Pancreas (tissue), 10 donors: ENCODE data around the gene THOC7. TPM values are rescaled to one million over a fixed set of nuclear protein-coding genes. Genes with fewer than 3 reads are reported as not detected.

ENCODE experiments used
- ATAC-seq, 4 donors: fragments of 200-7000 bp; cut with Tn5 transposase; one replicate each; pipeline versions ENCODE4 v1.8.0 to v1.9.1; 2020; ENCODE audit warnings: mild to moderate bottlenecking in 4 of 4, moderate library complexity in 4 of 4
- DNase-seq, 6 donors: peaks; one replicate each; pipeline ENCODE4 v3.0.0-alpha.2; 2020
- FAIRE-seq: peaks from 2 replicates; lab custom pipeline; 2012; peaks lifted over from hg19 to GRCh38; lab: Jason Lieb, UNC
- H3K27ac ChIP-seq, 4 donors: fragments of 200-600 bp; sonication (generic); 1 replicate in 3 of 4; 2 replicates in 1 of 4; pipeline versions ENCODE4 v1.5.0 to v1.8.0; 2020
- H3K27me3 ChIP-seq, 4 donors: fragments of 200-600 bp; one replicate each; pipeline ENCODE4 v1.8.0; 2021
- H3K36me3 ChIP-seq, 3 donors: fragments of 200-600 bp; sonication (generic) in 1 of 3; one replicate each; pipeline versions ENCODE4 v1.5.0 to v1.8.0; 2020 to 2021
- H3K4me1 ChIP-seq, 3 donors: fragments of 200-600 bp; one replicate each; pipeline ENCODE4 v1.8.0; 2021
- H3K4me3 ChIP-seq, 4 donors: fragments of 200-600 bp; sonication (generic) in 2 of 4; one replicate each; pipeline versions ENCODE4 v1.5.0 to v1.8.0; 2020 to 2021
- H3K9me3 ChIP-seq, 4 donors: fragments of 200-600 bp; one replicate each; pipeline ENCODE4 v1.8.0; 2021
- WGBS, 2 donors: extraction: QIAGEN DNeasy Blood & Tissue Kit; methylation state at CpG; one replicate each; pipeline ENCODE4 v1.1.7; 2013; 5-methylcytosine and 5-hydroxymethylcytosine counted together
- intact Hi-C, 3 donors: fragments of 100-400 bp; cut with DNase I; formaldehyde crosslinking; loops; one replicate each; pipeline versions ENCODE4 v1.11.1 to v1.14.2; 2022
- polyA plus RNA-seq, 2 donors: library from polyadenylated mRNA; stranded (reverse); fragments of 200-250 nt; gene quantifications; one replicate each; pipeline ENCODE4 v1.2.3, GENCODE V29; 2013
- total RNA-seq, 6 donors: library from RNA; stranded (reverse); fragmentation: NEBNext Ultra II Directional in 4 of 6; extraction: Animal tissue kit (Norgen Biotek cat#: 25700) in 4 of 6; gene quantifications; one replicate each; pipeline versions ENCODE4 v1.2.1 to v1.2.4, GENCODE V29; 2021 to 2023
- TF ChIP-seq, protein P1 (sequence below), 4 donors: fragments of 200-600 bp; sonication (generic) in 3 of 4; IDR thresholded peaks; one replicate each; pipeline versions ENCODE4 v1.5.0 to v1.8.0; 2021; ENCODE audit warnings: antibody characterized with exemption in 4 of 4
- donor health status: healthy with polysubstance abuse.
- donor health status: DM: no; HTN: no; CAD: no; lungs with moderate emphysema.
- donor health status: DM: no; HTN: no; CAD: no.
- donor health status: control.
- donor health status: control.
- donor health status: Bipolar disorder and iron deficiency.
- donor health status: DM: yes; HTN: yes; CAD: no.
- donor health status: DM: no; HTN: no; CAD: no.
- donor health status: DM: no; HTN: no; CAD: no.
- donor health status: DM: yes; HTN: yes; CAD: no.

The THOC7 gene
- total and polyA plus RNA-seq, 8 donors, result 33.6 to 86.7 (median 40.9) TPM

DNA sequence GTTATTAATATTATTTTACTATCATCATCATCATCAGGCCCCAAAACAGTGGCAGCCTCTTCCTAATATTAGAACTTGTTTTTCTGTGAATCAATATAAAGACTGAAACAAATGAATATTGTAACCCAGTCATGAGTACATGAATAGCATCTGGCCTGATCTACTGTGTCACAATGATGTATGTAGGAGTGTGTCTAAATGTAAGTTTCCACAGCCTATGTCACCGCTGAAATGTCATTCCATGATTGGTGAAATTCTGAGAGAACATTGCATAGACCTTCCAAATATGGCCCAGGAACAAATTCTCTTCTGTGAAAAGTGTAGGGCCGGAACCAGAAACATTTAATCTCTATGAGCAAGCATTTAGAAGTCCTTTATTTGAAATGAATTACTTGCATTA lies 65.1 kb downstream of the THOC7 start:
- H3K4me1 ChIP-seq, result no peaks in the 10 kb centered on the region
- TF ChIP-seq, protein P1, sequence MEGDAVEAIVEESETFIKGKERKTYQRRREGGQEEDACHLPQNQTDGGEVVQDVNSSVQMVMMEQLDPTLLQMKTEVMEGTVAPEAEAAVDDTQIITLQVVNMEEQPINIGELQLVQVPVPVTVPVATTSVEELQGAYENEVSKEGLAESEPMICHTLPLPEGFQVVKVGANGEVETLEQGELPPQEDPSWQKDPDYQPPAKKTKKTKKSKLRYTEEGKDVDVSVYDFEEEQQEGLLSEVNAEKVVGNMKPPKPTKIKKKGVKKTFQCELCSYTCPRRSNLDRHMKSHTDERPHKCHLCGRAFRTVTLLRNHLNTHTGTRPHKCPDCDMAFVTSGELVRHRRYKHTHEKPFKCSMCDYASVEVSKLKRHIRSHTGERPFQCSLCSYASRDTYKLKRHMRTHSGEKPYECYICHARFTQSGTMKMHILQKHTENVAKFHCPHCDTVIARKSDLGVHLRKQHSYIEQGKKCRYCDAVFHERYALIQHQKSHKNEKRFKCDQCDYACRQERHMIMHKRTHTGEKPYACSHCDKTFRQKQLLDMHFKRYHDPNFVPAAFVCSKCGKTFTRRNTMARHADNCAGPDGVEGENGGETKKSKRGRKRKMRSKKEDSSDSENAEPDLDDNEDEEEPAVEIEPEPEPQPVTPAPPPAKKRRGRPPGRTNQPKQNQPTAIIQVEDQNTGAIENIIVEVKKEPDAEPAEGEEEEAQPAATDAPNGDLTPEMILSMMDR (IDR thresholded peaks at IDR 0.05), result no peak
- H3K9me3 ChIP-seq, result no peaks in the 10 kb centered on the region
- ATAC-seq (no peak), DNase-seq (no peak), FAIRE-seq (no peak)
- no peaks in the 10 kb centered on the region for H3K27me3 ChIP-seq
- intact Hi-C loops, result no loop called here
- no peak overlapping the region for H3K27ac ChIP-seq
- 92 to 96% methylated on average over 2 of the region's 2 CpGs for WGBS, 2 donors
- no peaks in the 10 kb centered on the region for H3K36me3 ChIP-seq
- H3K4me3 ChIP-seq, result no peak overlapping the region

DNA sequence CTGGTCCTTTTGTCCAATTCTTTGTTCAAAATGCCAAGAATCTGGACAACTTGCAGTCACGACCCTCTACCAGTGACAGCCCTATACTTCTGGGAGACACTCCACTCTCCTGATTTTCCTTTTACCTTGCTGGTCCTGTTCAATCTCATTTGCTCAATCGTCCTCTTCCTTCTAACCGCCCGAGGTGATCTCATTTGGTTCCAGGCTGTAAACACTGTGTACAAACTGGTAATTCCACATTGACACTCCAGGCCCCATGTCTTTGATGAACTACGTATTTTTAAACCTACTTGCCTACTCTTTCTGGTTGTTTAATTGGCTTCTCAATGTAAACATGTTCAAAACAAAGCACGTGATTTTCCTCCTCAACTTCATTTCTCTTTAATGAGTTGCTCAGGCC lies 68.2 kb downstream of the THOC7 start:
- Histone ChIP-seq H3K4me1 (no peaks in the 10 kb centered on the region), H3K4me3 (no peak overlapping the region), H3K9me3 (no peaks in the 10 kb centered on the region), H3K27ac (no peak overlapping the region), H3K36me3 (no peaks in the 10 kb centered on the region), H3K27me3 (no peaks in the 10 kb centered on the region)
- intact Hi-C loops, result no loop called here
- DNase-seq (no peak), ATAC-seq (no peak), FAIRE-seq (no peak)
- 62 to 76% methylated on average over 6 of the region's 6 CpGs for WGBS, 2 donors
- TF ChIP-seq, protein P1 (IDR thresholded peaks at IDR 0.05), result no peak

DNA sequence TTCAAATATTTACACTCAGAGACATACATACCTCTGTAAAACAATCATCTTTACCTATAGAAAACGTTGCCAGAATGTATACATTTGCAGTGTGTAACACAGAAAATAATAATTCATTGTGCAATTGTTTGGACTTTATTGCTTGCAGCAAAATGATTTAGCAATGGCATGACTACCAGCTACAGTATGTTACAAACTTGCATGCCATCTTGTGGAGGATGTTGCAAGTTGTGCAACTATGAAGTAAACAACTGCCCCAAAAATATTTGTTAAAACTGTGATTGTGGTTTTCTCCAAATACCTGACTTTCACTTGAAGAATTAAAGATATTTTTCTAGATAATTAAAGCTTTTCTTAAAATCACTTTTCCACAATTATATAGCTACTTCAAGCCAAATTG lies 71.6 kb downstream of the THOC7 start:
- TF ChIP-seq, protein P1 (IDR thresholded peaks at IDR 0.05), result no peak

More for the DNA sequence above, 71.6 kb downstream of the THOC7 start:
- WGBS, 2 donors, result 4 to 12% methylated on average over 1 of the region's 1 CpG
- H3K27ac ChIP-seq, result no peak overlapping the region
- ATAC-seq (peak in 2 of 4 donors; percentile 38 to 41), FAIRE-seq (no peak), DNase-seq (no peak)
- no peaks in the 10 kb centered on the region for H3K36me3 ChIP-seq
- H3K4me1 ChIP-seq, result no peaks in the 10 kb centered on the region
- intact Hi-C loops, result no loop called here
- no peaks in the 10 kb centered on the region for H3K9me3 ChIP-seq
- H3K4me3 ChIP-seq, result no peak overlapping the region
- H3K27me3 ChIP-seq, result no peaks in the 10 kb centered on the region

Other genes with a start within 250 kb of the THOC7 start
- under 1 TPM in 1 of 6 donors, not detected in 5; 0.16 TPM for gene SNTN, start 211.1 kb downstream of the THOC7 start, total RNA-seq
- gene SNTN, start 211.1 kb downstream of the THOC7 start, polyA plus RNA-seq, result not detected
- not detected for gene C3orf49, start 44.5 kb downstream of the THOC7 start, total RNA-seq
- not detected for gene C3orf49, start 44.5 kb downstream of the THOC7 start, polyA plus RNA-seq
- gene ATXN7, start 62 bp upstream of the THOC7 start, total RNA-seq, result 10 to 100 TPM; 22.8 to 40.4 (median 28.3) TPM
- gene ATXN7, start 62 bp upstream of the THOC7 start, polyA plus RNA-seq, result 10 to 100 TPM in 1 of 2 donors, 1 to 10 TPM in 1; 7.3 to 15.8 TPM
- gene SCAANT1, start 48.6 kb upstream of the THOC7 start, total RNA-seq, result not detected
- gene SCAANT1, start 48.6 kb upstream of the THOC7 start, polyA plus RNA-seq, result not detected
- gene PSMD6, start 159.7 kb upstream of the THOC7 start, total RNA-seq, result 100 to 1,000 TPM in 4 of 6 donors, 10 to 100 TPM in 2; 73.7 to 220 (median 134) TPM
- 100 to 1,000 TPM; 103 to 106 TPM for gene PSMD6, start 159.7 kb upstream of the THOC7 start, polyA plus RNA-seq